ENCODE results near the gene ERC1.
A peak's percentile ranks its signal among the peaks of the same experiment; 100 is the strongest.

Gene ERC1

DNA sequence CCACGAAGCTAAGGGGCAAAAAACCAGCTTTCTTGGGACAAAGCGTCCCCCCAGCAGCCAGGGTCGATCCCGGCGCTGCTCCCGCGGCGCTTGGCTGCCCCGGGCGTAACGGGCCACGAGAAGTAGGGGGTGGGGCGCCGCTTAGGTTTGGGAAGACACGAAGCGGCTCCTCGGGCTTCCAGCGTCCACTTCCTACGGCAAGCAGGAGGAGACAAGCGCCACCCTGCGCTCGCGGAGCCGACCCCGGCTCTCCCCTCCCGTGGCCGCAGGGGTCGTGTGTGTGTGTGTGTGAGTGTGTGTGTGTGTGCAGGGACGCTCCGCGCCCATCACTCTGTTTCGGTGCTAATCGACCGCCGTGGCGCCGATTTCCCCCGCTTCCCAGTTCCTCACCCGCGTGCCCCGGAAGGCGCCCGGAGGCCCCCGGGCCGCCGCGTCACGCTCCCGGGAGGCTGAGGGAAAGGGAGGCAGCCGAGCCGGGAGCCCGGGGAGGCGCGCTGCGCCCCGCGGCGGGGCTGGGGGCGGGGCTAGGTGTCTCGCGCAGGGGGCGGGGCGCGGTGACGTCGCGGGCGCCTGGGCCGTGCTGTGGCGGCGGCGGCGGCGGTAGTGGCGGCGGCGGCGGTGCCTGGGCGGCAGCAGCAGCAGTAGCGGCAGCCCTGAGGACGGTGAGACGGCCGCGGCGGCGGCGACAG is at the start of gene ERC1:
TSS of gene ERC1 (plus strand) at position 563 of the 689 bp plus-strand sequence. CDS start 36,681 bp downstream, outside the sequence.
- DNase-seq = peak; percentile 93

DNA sequence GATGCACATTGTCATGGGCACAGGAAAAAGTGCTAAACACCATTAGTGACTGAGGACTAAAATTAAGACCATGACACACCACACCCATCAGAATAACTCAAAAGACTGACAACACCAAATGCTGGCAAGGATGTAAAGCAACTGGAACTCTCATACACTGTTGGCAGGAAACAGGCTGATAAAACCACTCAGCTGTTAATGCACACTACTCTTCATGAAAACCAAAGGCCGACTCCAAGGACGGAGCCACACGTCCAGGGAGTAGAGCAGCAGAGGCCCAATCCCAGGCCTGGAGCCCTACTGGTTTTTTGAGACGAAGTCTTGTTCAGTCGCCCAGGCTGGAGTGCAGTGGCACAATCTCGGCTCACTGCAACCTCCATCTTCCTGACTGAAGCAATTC is 48.0 kb upstream of the ERC1 start:
- no peak for DNase-seq

DNA sequence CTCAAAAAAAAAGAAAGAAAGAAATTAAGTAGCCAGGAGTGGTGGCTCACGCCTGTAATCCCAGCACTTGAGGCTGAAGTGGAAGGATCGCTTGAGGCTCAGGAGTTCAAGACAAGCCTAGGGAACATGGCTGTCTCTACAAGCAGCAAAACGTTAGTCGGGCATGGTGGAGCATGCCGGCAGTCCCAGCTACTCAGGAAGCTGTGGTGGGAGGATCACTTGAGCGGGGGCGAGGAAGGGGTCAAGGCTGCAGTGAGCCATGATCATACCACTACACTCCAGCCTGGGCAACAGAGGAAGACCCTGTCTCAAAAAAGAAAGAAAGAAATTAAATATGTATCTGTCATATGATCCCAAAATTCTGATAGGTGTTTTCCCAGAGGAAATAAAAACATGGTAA is 46.8 kb upstream of the ERC1 start:
- DNase-seq = no peak

DNA sequence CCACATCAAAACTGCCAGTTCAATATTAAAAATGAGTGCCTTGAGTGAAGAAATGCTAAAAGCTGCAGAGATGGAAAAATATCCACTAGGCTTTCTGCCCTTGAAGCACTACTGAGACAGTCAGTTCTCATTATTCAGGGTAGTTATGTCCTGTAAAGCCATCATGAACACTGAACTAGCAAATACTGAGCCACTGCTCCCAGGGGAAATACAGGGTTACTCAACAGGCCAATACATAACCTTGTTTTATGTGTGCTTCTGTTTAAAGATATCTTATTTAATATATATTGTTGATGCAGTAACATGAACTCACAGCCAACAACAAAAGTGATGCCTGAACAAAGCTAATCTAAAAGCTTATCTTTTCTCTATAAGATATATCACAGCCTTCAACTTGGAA is 44.8 kb upstream of the ERC1 start:
- DNase-seq = no peak

DNA sequence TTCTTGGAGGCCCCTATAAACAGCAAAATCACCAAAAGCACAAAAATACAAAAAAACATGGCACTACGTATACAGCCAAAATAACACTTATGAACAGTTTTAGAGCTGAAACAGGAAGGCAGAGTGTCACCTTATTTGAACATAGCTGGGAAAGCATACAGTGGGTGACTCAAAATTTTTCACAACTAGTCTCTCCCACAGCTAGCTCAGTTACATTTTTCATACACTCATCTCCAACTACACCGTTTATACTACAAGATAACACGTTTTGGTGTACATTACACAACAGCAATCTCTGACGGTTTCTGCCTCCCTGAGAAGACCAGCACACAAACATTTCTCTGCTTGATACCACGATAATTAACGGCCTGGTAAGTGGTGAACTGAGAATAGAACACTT is 44.4 kb upstream of the ERC1 start:
- DNase-seq = no peak

DNA sequence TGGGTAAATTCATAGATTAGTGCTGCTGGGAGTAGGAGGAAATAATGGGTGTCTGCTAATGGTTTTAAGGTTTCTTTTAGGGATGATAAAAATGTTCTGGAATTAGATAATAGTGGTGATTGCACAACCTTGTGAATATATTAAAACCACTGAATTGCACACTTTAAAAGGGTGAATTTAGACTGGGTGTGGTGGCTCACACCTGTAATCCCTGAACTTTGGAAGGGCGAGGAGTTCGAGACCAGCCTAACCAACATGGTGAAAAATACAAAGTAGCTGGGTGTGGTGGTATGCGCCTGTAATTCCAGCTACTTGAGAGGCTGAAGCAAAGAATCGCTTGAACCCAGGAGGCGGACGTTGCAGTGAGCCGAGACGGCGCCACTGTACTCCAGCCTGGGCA is 42.8 kb upstream of the ERC1 start:
- DNase-seq = no peak

DNA sequence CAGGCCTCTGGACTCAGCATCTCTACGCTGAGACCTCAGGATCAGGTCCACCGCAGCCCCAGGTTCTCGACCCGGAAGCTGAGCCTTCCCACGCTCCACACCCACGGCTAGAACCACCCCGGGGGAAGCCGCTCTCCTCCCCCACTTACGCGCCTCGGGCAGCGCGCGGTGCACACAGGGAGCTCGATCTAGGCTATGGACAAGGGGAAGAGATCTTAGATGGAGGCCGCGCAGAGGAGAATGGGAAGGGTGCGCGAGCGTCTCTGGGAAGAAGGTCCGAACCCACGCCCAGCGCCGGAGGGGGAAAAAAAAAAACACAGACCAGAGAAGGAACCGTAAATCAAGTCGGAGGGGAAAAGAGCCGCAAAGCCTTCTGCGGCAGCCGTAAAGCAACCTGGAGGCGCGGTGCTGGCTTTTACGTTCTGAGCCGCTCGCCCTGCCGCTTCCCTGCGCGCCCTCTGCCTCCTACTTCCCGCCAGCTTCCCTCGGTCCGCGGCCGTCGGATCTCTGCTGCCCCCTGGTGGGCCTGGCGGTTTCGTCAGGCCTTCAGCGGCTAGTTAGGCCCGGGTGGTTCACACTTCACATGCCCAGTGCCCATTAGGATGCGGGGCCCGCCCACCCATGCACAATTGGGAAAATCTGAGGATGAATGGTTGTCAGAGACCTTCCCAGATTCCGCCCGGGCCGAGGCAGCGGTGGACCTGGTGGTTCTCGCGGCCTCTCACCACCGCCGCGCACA is 41.4 kb upstream of the ERC1 start, which contains the start of gene RAD52:
TSS of gene RAD52 (minus strand) at position 242 of the 739 bp plus-strand sequence. CDS start 16,636 bp downstream, outside the sequence.
- DNase-seq = peak; percentile 99

DNA sequence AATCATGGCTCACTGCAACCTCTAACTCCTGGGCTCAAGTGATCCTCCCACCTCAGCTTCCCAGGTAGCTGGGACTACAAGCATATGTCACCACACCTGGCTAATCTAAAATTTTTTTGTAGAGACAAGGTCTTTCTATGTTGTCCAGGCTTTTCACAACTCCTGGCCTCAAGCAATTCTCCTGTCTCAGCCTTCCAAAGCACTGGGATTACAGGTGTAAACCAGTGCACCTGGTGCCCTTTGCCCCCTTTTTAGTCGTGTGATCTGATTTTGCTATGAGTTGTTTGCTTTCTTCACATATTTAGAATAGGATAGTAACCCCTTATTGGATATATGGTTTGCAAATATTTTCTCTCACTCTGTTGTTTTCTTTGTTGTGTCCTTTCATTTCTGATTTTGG is 39.8 kb upstream of the ERC1 start:
- no peak for DNase-seq

DNA sequence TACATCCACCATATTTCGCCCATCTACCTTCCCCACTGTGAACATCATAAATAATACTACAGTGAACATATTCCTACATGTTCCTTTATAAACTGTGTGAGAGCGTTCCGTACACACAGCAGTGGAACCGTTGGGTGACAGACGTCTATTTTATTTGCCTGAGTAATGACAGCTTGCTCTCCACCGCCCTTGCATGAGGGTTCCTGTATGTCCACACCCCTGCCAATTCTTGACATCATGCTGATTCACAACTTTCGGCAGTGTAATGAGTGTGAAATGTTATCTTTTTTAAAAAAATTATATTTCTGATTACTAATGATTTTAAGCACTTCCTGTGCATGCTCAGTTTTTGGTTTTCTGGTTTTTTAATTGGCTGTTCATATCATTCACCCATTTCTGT is 37.2 kb upstream of the ERC1 start:
- DNase-seq = no peak

DNA sequence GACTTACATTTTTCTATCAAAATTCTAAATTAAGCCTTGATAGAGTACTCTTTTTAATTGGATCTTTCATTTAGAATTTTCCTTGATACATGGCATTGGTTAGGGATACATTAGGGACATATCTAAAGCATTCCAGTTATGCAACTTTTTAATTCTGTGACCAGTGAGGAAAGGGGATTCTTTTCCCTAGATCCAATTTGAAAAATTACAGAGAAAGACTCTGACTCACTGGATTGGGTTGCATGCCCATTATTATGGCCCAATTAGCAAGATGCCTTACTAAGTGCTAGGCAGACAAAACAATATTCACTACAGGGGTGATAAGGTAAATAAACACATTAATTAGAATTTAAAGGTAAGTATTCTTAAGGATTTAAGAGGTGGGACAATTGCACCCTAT is 36.3 kb upstream of the ERC1 start:
- no peak for DNase-seq

DNA sequence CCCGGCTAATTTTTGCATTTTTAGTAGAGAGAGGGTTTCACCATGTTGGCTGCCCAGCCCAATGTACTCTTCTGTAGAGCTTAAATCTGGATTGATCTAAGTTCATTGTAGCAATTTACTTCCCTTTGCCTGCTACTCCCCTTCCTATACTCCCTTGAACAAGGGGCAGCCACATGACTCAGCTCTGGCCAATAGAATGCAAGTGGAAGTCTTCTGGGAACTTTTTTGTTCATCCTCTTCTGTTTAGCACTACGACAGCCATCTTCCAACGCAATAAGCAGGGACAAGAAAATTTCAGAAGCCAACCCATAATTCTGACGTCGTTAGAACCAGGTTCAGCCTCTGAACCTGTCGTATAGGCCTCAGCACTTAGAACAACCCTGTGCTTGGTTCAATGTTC is 35.1 kb upstream of the ERC1 start:
- no peak for DNase-seq

DNA sequence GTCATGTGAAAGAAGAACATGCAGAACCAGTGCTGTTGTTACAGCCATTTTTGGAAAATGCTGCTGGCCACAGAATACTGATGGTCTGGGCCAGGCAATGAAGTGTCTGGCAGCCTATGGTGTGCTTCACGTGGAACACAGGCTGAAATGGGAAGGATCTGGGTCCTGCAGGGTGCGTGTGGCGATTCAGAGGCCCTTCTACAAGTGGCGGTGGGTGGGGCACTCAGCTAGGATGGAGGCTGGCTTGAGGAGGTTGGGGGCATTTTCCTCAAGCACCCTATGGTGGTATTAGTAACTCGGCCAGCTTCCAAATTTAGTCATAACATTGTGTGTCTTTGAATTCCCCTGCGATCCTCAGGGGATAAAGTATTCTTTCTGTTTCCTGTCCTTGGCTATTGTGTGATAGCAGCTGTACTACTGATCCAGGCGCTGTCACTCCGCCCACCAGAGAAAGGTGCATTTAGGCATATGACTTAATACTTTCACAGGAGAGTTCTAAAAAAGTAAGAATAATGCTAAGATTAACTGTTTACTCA is 32.4 kb upstream of the ERC1 start:
- DNase-seq = no peak

DNA sequence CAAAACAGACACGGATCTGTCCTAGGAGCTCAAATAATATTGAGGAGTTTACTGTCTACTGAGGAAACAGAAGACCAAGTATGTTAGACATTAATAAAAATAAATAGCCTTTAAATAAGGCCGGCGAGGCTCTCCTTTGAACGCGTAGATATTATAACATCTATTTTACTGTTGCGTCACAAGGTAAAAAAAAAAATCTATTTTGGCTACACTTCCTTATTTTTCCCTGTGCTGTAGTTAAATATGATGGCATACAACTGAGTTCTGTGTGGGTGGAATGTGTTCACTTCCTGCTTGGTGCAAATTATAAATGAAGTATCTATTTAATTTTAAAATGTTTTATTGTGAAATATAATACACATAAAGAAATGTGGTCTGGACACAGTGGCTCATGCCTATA is 24.3 kb upstream of the ERC1 start:
- DNase-seq = no peak

DNA sequence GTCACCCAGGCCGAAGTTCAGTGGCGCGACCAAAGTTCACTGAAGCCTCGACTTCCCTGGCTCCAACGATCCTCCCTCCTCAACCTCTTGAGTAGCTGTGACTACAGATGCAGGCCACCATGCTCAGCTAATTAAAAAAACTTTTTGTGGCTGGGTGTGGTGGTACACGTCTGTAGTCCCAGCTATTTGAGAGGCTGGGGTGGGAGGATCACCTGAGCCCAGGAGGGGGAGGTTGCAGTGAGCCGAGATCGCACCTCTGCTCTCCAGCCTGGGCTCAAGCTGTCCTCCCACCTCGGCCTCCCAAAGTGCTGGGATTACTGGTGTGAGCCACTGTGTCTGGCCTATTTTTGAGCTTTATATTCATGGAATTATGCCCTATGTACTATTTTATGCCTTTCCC is 23.4 kb upstream of the ERC1 start:
- DNase-seq = no peak

DNA sequence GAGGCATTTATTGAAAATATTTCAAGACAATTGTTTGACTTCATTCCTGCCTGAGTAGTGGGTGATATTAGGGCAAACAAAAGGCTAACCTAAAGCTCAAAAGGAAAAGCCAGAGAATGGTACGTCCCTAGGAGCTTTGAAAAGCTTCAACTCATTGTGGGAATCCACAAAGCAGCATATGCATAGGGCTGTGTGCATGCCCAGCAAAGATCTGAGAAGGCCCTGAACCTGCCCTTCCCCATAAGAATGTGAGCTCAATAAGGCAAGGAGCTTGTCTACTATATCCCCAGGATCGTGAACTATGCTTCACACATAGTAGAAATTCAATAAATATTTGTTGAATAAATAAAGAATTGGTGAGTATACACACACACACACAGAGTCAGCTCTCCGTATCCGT is 22.5 kb upstream of the ERC1 start:
- no peak for DNase-seq

DNA sequence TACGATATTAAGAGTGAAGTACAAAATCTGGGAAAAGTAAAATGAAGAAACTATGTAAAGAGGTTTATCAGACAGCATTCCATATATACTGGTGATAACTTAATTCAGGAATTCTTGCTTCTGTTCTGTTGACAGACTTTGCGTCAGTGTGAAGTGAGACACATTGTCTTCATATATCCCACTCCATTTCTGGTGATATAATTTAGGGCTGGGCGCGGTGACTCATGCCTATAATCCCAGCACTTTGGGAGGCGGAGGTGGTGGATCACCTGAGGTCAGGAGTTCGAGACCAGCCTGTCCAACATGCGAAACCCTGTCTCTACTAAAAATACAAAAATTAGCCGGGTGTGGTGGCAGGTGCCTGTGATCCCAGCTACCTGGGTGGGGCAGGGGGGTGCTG is 21.2 kb upstream of the ERC1 start:
- no peak for DNase-seq

DNA sequence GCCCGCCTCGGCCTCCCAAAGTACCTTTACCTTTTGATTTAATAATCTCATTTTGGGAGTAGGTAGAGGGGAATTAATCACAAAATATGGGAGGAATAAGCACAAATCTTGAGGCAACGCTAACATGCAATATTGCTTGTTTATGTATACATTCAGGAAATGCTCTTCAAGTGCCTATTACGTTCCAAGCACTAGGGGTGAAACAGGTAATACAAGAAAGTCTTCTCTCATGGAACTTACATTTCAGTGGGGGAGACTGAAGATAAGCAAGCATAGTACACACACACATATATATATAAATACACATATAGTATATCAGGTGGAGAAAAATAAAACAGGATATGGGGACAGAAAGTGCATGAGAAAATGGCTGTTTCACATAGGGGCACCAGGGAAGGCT is 19.0 kb upstream of the ERC1 start:
- DNase-seq = no peak

DNA sequence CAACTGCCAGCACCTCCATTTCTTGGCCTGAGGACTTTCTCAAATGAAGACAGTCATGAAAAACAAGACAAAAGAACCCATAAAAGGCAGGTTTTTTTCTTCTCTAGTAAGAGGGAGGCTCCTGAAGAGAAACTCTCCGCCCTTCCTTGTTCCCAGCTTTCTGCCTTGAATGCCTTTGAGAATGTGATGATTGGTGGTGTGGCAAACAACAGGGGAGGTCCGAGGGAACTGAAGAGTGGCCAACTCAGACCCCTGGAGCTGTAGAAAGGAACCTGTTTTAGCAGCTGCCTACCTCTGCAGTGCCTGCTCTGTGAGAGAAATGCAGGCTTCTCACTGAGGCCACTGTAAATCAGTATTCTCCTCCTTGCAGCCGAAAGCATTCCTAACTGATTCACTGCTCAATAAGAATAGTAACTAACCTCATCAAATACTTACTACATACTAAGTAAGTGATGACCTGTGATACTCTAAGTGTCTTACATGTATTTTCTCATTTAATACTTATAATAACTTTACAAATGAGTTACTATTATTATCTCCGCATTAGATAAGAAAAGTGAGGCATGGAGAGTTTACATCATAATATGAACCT is 16.7 kb upstream of the ERC1 start:
- DNase-seq = no peak

DNA sequence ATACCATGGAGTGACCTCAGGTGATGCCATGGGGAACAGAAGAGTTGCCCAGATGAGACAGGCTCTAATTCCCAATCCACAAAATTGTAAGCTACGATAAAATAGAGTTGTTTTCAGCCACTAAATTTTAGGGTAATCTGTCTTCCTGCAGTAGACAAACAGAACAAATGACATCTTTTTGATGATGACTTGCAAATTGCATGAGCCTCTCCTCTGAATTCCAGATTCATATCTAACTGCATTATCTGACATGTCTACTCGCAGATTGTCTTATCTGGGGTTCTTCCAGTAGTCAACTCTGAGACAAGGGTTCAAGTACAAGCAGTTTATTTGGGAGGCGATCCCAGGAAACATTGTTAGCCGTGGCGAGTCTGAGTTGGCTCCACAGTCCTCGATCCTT is 14.4 kb upstream of the ERC1 start:
- no peak for DNase-seq

DNA sequence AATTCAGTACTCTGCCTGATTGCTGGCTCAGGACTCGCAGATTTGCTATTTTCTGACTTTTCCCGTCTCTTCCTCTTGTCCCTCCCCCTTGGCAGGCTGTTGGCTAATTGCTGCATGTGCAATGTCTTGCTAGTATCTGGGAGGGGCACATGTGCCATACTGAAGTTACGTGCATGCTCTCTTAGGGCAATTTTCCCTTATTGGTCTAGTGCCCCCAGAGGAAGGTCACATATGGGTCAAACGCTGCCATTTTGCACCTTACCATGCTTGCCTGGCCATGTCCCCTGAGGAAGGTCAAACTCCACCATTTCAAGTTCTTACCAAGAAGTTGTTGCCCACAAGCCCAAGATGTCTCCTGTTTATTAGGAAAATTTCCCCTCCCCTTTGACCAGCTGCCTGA is 13.9 kb upstream of the ERC1 start:
- DNase-seq = no peak

DNA sequence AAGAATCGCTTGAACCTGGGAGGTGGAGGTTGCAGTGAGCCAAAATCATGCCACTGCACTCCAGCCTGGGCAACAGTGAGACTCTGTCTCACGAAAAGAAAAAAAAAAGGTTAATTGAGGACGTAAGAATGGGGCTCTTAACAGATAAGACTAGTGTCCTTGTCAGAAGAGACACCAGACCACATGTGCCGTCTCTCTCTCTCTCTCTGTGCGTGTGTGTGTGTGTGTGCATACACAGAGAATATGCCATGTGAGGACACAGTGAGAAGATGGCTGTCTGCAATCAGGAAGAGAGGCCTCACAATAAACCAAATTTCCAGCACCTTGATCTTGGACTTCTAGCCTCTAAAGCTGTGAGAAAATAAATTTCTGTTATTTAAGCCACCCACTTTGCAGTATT is 11.7 kb upstream of the ERC1 start:
- no peak for DNase-seq

DNA sequence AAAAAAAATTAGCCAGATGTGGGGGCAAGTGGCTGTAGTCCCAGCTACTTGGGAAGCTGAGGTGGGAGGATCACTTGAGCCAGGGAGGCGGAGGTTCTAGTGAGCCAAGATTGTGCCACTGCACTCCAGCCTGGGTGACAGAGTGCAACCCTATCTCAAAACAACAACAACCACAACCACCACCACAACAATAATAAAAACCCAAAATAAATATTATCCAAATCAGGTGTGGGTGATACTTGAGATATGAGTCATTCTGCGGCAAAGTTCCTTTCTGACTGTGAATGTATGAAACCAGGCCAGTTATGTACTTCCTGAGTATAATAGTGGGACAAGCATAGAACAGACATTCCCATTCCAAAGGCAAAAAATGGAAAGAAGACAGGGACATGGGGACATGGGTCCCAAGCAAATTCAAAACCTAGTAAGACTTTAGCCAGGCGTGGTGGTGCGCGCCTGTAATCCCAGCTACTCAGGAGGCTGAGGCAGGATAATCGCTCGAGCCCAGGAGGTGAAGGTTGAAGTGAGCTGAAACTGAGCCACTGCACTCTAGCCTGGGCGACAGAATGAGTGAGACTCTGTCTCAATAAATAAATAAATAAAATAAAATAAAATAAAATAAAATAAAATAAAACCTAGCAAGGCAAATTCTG is 9.7 kb upstream of the ERC1 start:
- no peak for DNase-seq

DNA sequence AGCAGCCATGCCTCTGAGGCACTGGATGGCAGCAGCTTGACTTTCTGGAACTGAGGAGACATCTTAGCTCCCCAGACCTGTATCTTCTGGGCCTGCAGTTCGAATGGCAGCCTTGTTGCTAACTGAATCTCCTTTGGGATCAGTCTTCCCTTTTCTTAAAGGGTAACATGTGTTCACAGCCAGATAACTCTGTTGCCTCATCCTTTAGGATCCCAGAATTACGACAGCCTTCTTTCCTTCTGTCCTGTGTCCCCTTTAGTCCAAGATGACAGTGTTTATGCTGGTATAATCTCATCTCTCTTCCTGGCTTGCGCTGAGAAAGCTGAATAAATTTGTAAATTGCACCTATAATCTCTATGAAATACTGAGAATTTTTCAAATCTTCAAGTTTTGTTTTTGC is 9.1 kb upstream of the ERC1 start:
- DNase-seq = no peak

DNA sequence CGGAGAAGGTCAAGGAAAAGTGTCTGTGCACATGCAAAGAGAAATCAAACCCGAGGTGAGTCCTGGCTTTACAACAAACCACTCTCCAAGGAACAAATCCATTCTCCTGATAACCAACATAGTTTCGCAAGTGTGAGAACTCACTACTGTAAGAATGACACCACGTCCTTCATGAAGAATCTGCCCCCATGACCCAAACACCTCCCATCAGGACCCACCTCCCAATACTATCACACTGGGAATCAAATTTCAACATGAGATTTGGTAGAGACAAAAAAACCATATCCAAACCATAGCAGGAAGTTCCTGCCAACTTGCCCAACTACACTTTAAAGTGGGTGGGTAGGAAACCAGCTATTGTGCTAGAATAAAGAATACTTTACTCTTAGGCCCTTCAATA is 2.4 kb upstream of the ERC1 start:
- DNase-seq = no peak

Measured in right forelimb (tissue), 1 donor.